Measurements from ENCODE around the gene CELF4. TPM values are rescaled to one million over a fixed set of nuclear protein-coding genes. Genes with fewer than 3 reads are reported as not detected.

CELF4 gene
- total RNA-seq, 1 experiment from 2014 or later, result not detected

DNA sequence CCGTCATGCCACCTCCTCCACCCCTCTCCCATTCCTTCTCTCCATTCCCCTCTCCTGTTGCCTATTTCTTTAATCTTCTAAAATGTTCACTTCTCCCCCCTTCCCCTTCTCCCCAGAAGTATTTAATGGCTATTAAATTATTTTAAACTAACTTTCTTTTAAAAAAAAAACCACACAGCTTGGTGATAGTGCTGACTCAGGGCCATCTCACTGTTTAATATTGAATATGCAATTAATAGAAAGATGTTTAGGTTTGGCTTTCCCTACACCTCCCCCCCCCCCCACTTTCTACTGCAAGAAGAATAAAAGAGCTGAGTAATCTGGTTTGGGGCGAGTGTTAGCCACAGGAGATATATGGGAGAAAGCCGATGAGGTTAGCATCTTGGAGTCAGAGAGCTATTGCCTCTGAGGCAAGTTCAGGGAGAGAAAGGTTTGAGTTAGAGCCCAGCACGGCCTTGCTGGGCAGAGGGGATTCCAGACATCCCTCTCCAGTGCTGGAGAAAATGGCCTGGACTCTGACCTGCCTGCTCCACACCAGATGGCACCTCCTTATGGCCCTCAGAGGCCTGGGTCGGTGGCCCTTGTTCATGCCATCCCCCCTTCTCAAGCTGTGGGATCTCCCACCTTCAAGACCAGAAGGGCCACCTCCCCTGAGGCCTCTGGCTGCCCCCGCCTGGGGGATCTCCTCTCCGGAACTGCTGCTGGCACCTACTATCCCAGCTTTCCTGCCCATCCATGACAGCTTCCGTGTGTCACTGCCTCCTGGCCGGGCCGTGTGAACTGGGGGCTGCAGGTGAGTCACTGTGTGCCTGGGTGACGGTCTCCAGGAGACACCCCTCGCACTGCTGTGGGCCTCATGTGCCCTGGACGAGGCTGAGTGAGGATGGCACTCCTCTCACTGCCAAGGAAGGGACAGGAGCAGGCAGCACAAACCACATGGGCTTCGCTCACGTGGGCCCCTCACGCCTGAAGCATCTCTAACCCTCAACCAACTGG, 246.9 kb downstream of the CELF4 start:
- DNase-seq (ENCODE audit: low read depth, low spot score) (no peak), ATAC-seq (no peak)
- Histone ChIP-seq H3K36me3 (ENCODE audit: control insufficient read depth, insufficient read depth, low read length) (no peaks in the 10 kb centered on the region), H3K27ac (ENCODE audit: low read length) (no peak overlapping the region), H3K4me3 (ENCODE audit: low read depth in 2 of 2, low read length in 2 of 2) (no peak overlapping the region), H3K27me3 (ENCODE audit: control insufficient read depth, insufficient read depth, low read length) (no peaks in the 10 kb centered on the region), H3K9me3 (ENCODE audit: control insufficient read depth, insufficient read depth, low read depth, low read length) (no peaks in the 10 kb centered on the region), H3K4me1 (ENCODE audit: control insufficient read depth, insufficient read depth, low read length) (no peaks in the 10 kb centered on the region)
- TF ChIP-seq REST (IDR thresholded peaks at IDR 0.05; ENCODE audit: insufficient read depth in 1 of 2, low read depth in 2 of 2, low read length in 1 of 2) (no peak), TCF7L2 (IDR thresholded peaks at IDR 0.05; ENCODE audit: low read depth, low read length) (no peak), POLR2AphosphoS5 (IDR thresholded peaks at IDR 0.05; ENCODE audit: low read depth, low read length) (no peak), SIN3A (IDR thresholded peaks at IDR 0.05; ENCODE audit: borderline replicate concordance, insufficient read depth, low read depth, low read length) (no peak), CTCF (IDR thresholded peaks at IDR 0.05) (no peak)
- intact Hi-C loops (cut with micrococcal nuclease; ENCODE audit: unreplicated experiment) (no loop called here), in situ Hi-C loops (cut with HindIII; ENCODE audit: low pct_unique_long_range_greater_than_20kb, low sequenced_read_pairs) (no loop called here)
- BruUV-seq (replicated peaks), result no TSS peak
- POLR2A ChIA-PET, result no interaction called here
- CTCF ChIA-PET, result interaction anchor here (0.6 kb wide), 1 partner anchor 25 kb away, joined by 5 read pairs; no protein-coding TSS in a partner anchor

GRCh38 chr18:37317486-37317885, 248.1 kb downstream of the CELF4 start:
- DNase-seq (ENCODE audit: low read depth, low spot score) (no peak), ATAC-seq (no peak)
- ChIA-PET POLR2A (no interaction called here), CTCF (no interaction called here)
- Histone ChIP-seq H3K4me1 (ENCODE audit: control insufficient read depth, insufficient read depth, low read length) (no peaks in the 10 kb centered on the region), H3K9me3 (ENCODE audit: control insufficient read depth, insufficient read depth, low read depth, low read length) (no peaks in the 10 kb centered on the region), H3K4me3 (ENCODE audit: low read depth in 2 of 2, low read length in 2 of 2) (no peak overlapping the region), H3K36me3 (ENCODE audit: control insufficient read depth, insufficient read depth, low read length) (no peaks in the 10 kb centered on the region), H3K27ac (ENCODE audit: low read length) (no peak overlapping the region), H3K27me3 (ENCODE audit: control insufficient read depth, insufficient read depth, low read length) (no peaks in the 10 kb centered on the region)
- intact Hi-C loops (cut with micrococcal nuclease; ENCODE audit: unreplicated experiment) (no loop called here), in situ Hi-C loops (cut with HindIII; ENCODE audit: low pct_unique_long_range_greater_than_20kb, low sequenced_read_pairs) (no loop called here)
- TF ChIP-seq POLR2AphosphoS5 (IDR thresholded peaks at IDR 0.05; ENCODE audit: low read depth, low read length) (no peak), CTCF (IDR thresholded peaks at IDR 0.05) (no peak), REST (IDR thresholded peaks at IDR 0.05; ENCODE audit: insufficient read depth in 1 of 2, low read depth in 2 of 2, low read length in 1 of 2) (no peak), SIN3A (IDR thresholded peaks at IDR 0.05; ENCODE audit: borderline replicate concordance, insufficient read depth, low read depth, low read length) (no peak), TCF7L2 (IDR thresholded peaks at IDR 0.05; ENCODE audit: low read depth, low read length) (no peak)
- BruUV-seq (replicated peaks), result no TSS peak
